Trophoblast cell (in vitro differentiated cells and primary cell): ENCODE measurements around the gene MRPS27.

Source experiments
- DNase-seq, 2 donors: peaks; one replicate each; pipeline ENCODE4 v3.0.0-alpha.2; 2016
- H2AFZ ChIP-seq: 2 replicates; pipeline ENCODE4 v1.6.1; 2013; ENCODE audit warnings: low read length, moderate library complexity, mild to moderate bottlenecking; ENCODE audit not compliant: insufficient read depth, poor library complexity
- H2AK5ac ChIP-seq: 2 replicates; pipeline ENCODE4 v1.6.1; 2013; ENCODE audit warnings: mild to moderate bottlenecking, low read length
- H2BK120ac ChIP-seq: 2 replicates; pipeline ENCODE4 v1.6.1; 2013; ENCODE audit warnings: low read length, mild to moderate bottlenecking, moderate library complexity; ENCODE audit not compliant: insufficient read depth, poor library complexity
- H2BK12ac ChIP-seq: 2 replicates; pipeline ENCODE4 v1.6.1; 2013; ENCODE audit warnings: mild to moderate bottlenecking, low read length, moderate library complexity
- H2BK5ac ChIP-seq: 2 replicates; pipeline ENCODE4 v1.6.1; 2013; ENCODE audit warnings: low read length, low read depth, moderate library complexity, mild to moderate bottlenecking; ENCODE audit not compliant: poor library complexity
- H3K14ac ChIP-seq: 2 replicates; pipeline ENCODE4 v1.6.1; 2013; ENCODE audit warnings: mild to moderate bottlenecking, low read length
- H3K18ac ChIP-seq: 2 replicates; pipeline ENCODE4 v1.6.1; 2013; ENCODE audit warnings: mild to moderate bottlenecking, low read length
- H3K23ac ChIP-seq: 2 replicates; pipeline ENCODE4 v1.6.1; 2013; ENCODE audit warnings: low read length
- H3K27ac ChIP-seq: 2 replicates; pipeline ENCODE4 v1.5.1; 2013; ENCODE audit warnings: low read depth, mild to moderate bottlenecking, inconsistent platforms, low read length, moderate library complexity
- H3K27me3 ChIP-seq: 2 replicates; pipeline ENCODE4 v1.6.1; 2013; ENCODE audit warnings: inconsistent platforms, mild to moderate bottlenecking, low read length, moderate library complexity; ENCODE audit not compliant: insufficient read depth
- H3K36me3 ChIP-seq, 2 experiments: 1 replicate in 1 of 2; 2 replicates in 1 of 2; pipeline ENCODE4 v1.6.1; 2013; ENCODE audit warnings: low read length in 2 of 2, mild to moderate bottlenecking in 2 of 2, moderate library complexity in 1 of 2; ENCODE audit not compliant: insufficient read depth in 2 of 2, control insufficient read depth in 1 of 2
- H3K4ac ChIP-seq: 2 replicates; pipeline ENCODE4 v1.6.1; 2013; ENCODE audit warnings: low read depth, mild to moderate bottlenecking, low read length, moderate library complexity
- H3K4me1 ChIP-seq, 2 experiments: 1 replicate in 1 of 2; 2 replicates in 1 of 2; pipeline ENCODE4 v1.6.1; 2013; ENCODE audit warnings: low read length in 2 of 2, mild to moderate bottlenecking in 2 of 2, moderate library complexity in 1 of 2; ENCODE audit not compliant: insufficient read depth in 2 of 2, control insufficient read depth in 1 of 2
- H3K4me2 ChIP-seq: 2 replicates; pipeline ENCODE4 v1.6.1; 2013; ENCODE audit warnings: inconsistent platforms, mild to moderate bottlenecking, low read length, moderate library complexity
- H3K4me3 ChIP-seq: 2 replicates; pipeline ENCODE4 v1.5.1; 2013; ENCODE audit warnings: mild to moderate bottlenecking, low read depth, low read length, inconsistent platforms
- H3K79me1 ChIP-seq: one replicate; pipeline ENCODE4 v1.6.1; 2013; ENCODE audit warnings: low read length
- H3K79me2 ChIP-seq: 2 replicates; pipeline ENCODE4 v1.6.1; 2013; ENCODE audit warnings: low read length, mild to moderate bottlenecking; ENCODE audit not compliant: control insufficient read depth, insufficient read depth, poor library complexity
- H3K9ac ChIP-seq: 2 replicates; pipeline ENCODE4 v1.6.1; 2013; ENCODE audit warnings: mild to moderate bottlenecking, low read length
- H3K9me3 ChIP-seq: 2 replicates; pipeline ENCODE4 v1.6.1; 2013; ENCODE audit warnings: low read depth, mild to moderate bottlenecking, control low read depth, inconsistent platforms, low read length; ENCODE audit not compliant: insufficient read depth
- H4K12ac ChIP-seq: 2 replicates; pipeline ENCODE4 v1.6.1; 2013; ENCODE audit warnings: low read depth, mild to moderate bottlenecking, low read length, moderate library complexity
- H4K8ac ChIP-seq: 2 replicates; pipeline ENCODE4 v1.6.1; 2013; ENCODE audit warnings: low read depth, mild to moderate bottlenecking, low read length, moderate library complexity
- H4K91ac ChIP-seq: one replicate; pipeline ENCODE4 v1.6.1; 2013; ENCODE audit warnings: low read depth, mild to moderate bottlenecking, low read length, moderate library complexity
- WGBS: extraction: QIAGEN DNeasy Blood & Tissue Kit; methylation state at CpG from one replicate; pipeline ENCODE4 v1.1.7; 2013; ENCODE audit warnings: missing lambda C conversion rate; ENCODE audit not compliant: insufficient read length, insufficient coverage; ENCODE audit errors: extremely low coverage; 5-methylcytosine and 5-hydroxymethylcytosine counted together

MRPS27 gene

GRCh38 chr5:72270037-72270436 lies 50.0 kb downstream of the MRPS27 start:
- no peak for DNase-seq
- Histone ChIP-seq H2AFZ (no peak overlapping the region), H3K14ac (no peak overlapping the region), H2BK12ac (no peak overlapping the region), H4K8ac (no peak overlapping the region), H3K9me3 (no peaks in the 10 kb centered on the region), H3K4me3 (no peak overlapping the region), H2BK5ac (no peak overlapping the region), H3K79me2 (no peaks in the 10 kb centered on the region), H3K27me3 (no peaks in the 10 kb centered on the region), H3K18ac (no peak overlapping the region), H3K27ac (no peak overlapping the region), H3K4ac (no peak overlapping the region), H3K4me2 (no peak overlapping the region), H4K12ac (no peak overlapping the region), H3K23ac (no peak overlapping the region), H2AK5ac (no peak overlapping the region), H3K9ac (no peak overlapping the region), H3K79me1 (no peaks in the 10 kb centered on the region), H2BK120ac (no peak overlapping the region), H4K91ac (no peak overlapping the region), H3K4me1 (peaks cover 0 to 2% of the 10 kb centered on the region in 2 experiments), H3K36me3 (peaks cover 0 to 3% of the 10 kb centered on the region in 2 experiments)
- no CpG with 5 or more reads among the region's 4 CpGs for WGBS

DNA sequence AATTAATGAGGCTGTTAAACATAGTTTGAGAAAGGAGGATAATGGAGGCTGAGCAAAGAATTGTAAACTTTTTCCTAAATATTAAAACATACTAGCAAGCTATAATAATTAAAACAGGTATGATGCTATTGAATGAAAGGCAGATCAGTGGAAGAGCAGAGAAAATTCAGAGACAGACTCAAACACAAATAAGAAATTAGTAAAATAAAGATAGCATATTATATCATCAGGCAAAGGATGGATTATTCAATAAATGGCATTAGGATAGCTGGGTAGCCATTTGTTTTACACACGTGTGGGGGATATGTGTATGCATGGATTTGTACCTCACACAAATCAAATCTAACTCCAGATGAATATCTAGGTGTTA lies 50.6 kb downstream of the MRPS27 start:
- Histone ChIP-seq H3K79me1 (no peaks in the 10 kb centered on the region), H4K91ac (no peak overlapping the region), H3K27me3 (no peaks in the 10 kb centered on the region), H3K23ac (no peak overlapping the region), H3K4me1 (peaks cover 0 to 2% of the 10 kb centered on the region in 2 experiments), H4K8ac (no peak overlapping the region), H2BK120ac (no peak overlapping the region), H2BK12ac (no peak overlapping the region), H3K79me2 (no peaks in the 10 kb centered on the region), H2AFZ (no peak overlapping the region), H2BK5ac (no peak overlapping the region), H3K9ac (no peak overlapping the region), H4K12ac (no peak overlapping the region), H2AK5ac (no peak overlapping the region), H3K27ac (no peak overlapping the region), H3K18ac (no peak overlapping the region), H3K4me3 (no peak overlapping the region), H3K4ac (no peak overlapping the region), H3K4me2 (no peak overlapping the region), H3K9me3 (no peaks in the 10 kb centered on the region), H3K36me3 (peaks cover 0 to 3% of the 10 kb centered on the region in 2 experiments), H3K14ac (no peak overlapping the region)
- WGBS = no CpG with 5 or more reads among the region's 1 CpG
- no peak for DNase-seq

DNA sequence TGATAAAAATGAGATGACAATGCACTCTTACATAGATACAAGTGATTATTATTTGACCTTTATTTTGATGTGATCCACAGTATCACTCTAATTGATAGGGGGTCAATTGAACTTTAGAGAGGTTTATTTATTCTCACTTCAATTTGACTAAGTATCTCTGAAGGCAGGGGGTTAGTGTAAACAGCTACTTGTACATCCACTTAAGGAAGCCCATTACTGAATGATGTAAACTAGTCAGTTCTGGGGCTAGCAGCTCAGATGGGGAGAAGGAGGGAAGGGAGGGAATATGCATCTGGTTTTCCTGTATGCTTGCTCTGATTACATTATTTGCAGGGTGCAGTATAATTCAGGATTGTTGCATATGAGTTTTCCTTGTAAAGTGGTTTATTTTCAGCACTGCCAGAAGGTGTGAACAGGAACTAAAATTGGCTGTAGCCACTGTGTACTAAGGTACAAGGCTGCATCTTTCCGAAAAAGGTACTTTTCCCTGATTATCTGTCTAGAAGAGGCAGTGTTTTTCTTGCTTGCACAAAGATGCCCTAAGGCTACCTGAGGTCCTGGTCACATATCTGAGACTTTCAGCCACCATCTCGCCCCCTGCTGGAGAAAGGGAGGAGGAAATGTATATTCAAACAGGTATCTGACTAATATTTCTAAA lies 51.2 kb downstream of the MRPS27 start:
- H3K79me2 ChIP-seq = no peaks in the 10 kb centered on the region
- H3K18ac ChIP-seq = no peak overlapping the region
- H2BK5ac ChIP-seq = no peak overlapping the region
- H4K8ac ChIP-seq = no peak overlapping the region
- no peaks in the 10 kb centered on the region for H3K9me3 ChIP-seq
- H3K9ac ChIP-seq = no peak overlapping the region
- no peak overlapping the region for H3K27ac ChIP-seq
- H3K14ac ChIP-seq = no peak overlapping the region
- no peak overlapping the region for H3K4me3 ChIP-seq
- H3K4me2 ChIP-seq = no peak overlapping the region
- H2AFZ ChIP-seq = no peak overlapping the region
- no peak overlapping the region for H2BK120ac ChIP-seq
- no peak overlapping the region for H3K23ac ChIP-seq
- H3K27me3 ChIP-seq = no peaks in the 10 kb centered on the region
- peak; percentile 70 to 98 for DNase-seq
- H4K12ac ChIP-seq = no peak overlapping the region
- H2AK5ac ChIP-seq = no peak overlapping the region
- H3K4me1 ChIP-seq = peaks cover 0 to 2% of the 10 kb centered on the region in 2 experiments
- peaks cover 0 to 3% of the 10 kb centered on the region in 2 experiments for H3K36me3 ChIP-seq
- H4K91ac ChIP-seq = no peak overlapping the region
- H3K79me1 ChIP-seq = no peaks in the 10 kb centered on the region
- no CpG with 5 or more reads among the region's 2 CpGs for WGBS
- H3K4ac ChIP-seq = no peak overlapping the region
- no peak overlapping the region for H2BK12ac ChIP-seq

GRCh38 chr5:72268260-72268659 lies 51.8 kb downstream of the MRPS27 start:
- H3K9me3 ChIP-seq = no peaks in the 10 kb centered on the region
- H2AFZ ChIP-seq = no peak overlapping the region
- H3K4me2 ChIP-seq = no peak overlapping the region
- H2BK12ac ChIP-seq = no peak overlapping the region
- no peak overlapping the region for H2BK5ac ChIP-seq
- H3K4me1 ChIP-seq = peaks cover 0 to 2% of the 10 kb centered on the region in 2 experiments
- no peak overlapping the region for H3K14ac ChIP-seq
- no peak overlapping the region for H3K4ac ChIP-seq
- no peak overlapping the region for H4K8ac ChIP-seq
- no peak overlapping the region for H3K23ac ChIP-seq
- H4K91ac ChIP-seq = no peak overlapping the region
- H3K79me1 ChIP-seq = no peaks in the 10 kb centered on the region
- H3K27me3 ChIP-seq = no peaks in the 10 kb centered on the region
- H4K12ac ChIP-seq = no peak overlapping the region
- no peak overlapping the region for H3K4me3 ChIP-seq
- no peak overlapping the region for H3K18ac ChIP-seq
- H3K79me2 ChIP-seq = no peaks in the 10 kb centered on the region
- no CpG with 5 or more reads among the region's 2 CpGs for WGBS
- H2BK120ac ChIP-seq = no peak overlapping the region
- peaks cover 0 to 3% of the 10 kb centered on the region in 2 experiments for H3K36me3 ChIP-seq
- no peak overlapping the region for H3K27ac ChIP-seq
- H3K9ac ChIP-seq = no peak overlapping the region
- no peak for DNase-seq
- no peak overlapping the region for H2AK5ac ChIP-seq
